GM18526 (cell line): ENCODE measurements around the gene MVP.
A peak's percentile ranks its signal among the peaks of the same experiment; 100 is the strongest.

Experiments
- POLR2A ChIP-seq: IDR thresholded peaks from 3 replicates; pipeline ENCODE4 v1.6.1; 2011; ENCODE audit not compliant: insufficient read length; ENCODE audit errors: extremely low read depth

MVP gene

DNA sequence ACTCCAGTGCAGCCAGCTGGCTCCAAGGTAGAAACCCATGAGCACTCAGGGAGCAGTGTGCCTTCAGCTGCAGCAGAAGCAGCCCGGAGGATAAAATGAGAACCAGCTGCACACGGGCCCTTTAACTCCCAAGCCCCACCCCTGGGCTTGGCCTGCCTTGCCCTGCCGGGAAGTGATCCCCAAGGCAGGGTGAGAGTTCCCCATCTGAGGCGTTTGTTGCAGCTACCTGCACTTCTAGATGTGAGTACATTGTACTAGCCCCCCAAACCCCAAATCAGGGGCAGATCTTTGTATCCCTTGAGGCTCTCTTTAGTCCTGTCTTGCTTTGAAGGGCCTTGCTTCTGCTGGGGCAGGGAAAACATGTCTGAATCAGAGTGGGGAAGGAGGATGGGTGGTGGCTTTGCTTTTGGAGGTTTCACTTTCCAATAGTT lies at the start of gene MVP:
Gene MVP (plus strand): TSS at position 192 of the 431 bp plus-strand sequence. CDS start 10,088 bp downstream, outside the sequence.
- TF ChIP-seq POLR2A: peak; percentile 62

DNA sequence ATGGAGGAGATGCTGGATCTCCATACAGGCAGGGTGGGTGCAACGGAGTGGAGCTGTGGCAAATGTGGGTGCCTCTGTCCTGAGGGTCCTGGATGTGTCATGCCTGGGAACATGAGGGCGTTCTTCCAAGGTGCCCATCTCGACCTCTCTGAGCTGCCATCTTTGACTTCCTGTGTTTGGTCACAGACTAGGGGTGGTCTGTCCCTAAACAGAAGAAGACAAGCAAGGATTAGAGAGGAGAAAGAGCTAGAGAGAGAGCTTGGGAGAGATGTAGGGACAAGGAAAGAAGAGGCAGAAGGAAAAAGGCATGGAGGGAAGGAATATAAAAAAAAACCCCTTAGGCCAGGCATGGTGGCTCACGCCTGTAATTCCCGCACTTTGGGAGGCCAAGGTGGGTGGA lies 45.5 kb upstream of the MVP start:
- TF ChIP-seq POLR2A: no peak

DNA sequence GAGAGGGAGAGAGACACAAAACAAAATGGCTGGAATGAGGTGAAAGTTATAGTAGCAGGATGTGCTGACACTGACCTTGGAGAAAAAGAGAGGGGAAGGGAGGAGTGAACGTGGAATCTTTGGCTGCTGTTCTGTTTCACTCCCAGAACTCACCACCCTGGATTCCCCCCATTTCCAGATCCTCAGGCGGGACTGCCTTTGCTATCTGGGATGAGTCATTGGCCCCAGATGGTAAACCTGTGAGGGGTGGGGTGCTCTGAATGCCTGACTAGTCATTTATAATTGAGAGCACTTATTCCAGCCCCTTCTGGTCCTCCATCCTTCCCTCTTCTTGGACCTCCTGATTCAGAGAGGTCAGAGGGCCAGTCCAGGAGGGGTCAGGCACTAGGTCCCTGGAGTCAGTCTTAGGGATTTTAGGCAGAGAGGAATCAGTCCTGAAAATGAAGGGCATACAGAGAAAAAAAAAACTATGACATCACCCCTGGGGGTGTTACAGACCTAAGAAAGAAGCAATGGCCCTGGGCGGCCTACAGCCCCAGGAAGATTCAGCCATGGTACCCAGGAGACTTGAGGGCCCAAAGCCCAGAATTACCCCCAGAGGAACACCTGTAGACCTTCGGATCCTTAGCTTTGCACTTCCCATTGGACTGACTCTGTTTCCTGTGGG lies 44.4 kb upstream of the MVP start:
- TF ChIP-seq POLR2A: no peak

DNA sequence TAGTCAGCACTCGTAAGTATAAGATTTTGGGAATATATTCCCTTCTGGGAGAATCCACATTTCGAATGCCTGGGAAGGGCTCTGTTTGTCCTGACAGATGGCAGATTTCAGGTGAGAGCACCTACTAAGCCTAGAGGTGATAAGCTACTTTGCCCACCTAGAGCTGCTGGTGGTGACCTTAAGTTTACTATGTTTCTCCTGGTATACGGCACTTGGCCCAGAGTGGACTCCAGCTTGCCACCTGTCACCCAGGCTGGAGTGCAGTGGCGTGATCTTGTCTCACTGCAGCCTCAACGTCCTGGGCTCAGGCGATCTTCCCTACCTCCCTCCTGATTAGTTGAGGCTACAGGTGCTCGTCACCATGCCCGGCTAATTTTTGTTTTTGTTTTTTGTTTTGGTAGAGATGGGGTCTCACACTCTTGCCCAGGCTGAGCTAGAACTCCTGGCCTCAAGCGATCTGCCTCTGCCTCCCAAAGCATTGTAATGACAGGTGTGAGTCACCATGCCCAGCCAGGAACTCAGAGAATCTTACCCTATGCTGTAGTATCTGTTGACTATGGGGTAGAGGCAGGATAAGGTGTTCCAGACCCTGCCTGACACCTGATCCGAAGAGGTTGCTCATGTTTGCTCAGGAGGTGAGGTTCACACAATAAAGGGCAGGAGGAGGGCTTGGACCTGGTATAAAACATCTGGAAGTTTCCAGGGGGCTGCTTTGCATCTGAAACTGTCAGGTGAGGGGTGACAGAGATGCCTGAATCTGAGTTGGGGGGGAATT lies 42.5 kb upstream of the MVP start, which contains the start of gene ZG16:
Gene ZG16 (plus strand): TSS at position 681 of the 775 bp plus-strand sequence. CDS start 1,011 bp downstream, outside the sequence.
- no peak for TF ChIP-seq POLR2A

DNA sequence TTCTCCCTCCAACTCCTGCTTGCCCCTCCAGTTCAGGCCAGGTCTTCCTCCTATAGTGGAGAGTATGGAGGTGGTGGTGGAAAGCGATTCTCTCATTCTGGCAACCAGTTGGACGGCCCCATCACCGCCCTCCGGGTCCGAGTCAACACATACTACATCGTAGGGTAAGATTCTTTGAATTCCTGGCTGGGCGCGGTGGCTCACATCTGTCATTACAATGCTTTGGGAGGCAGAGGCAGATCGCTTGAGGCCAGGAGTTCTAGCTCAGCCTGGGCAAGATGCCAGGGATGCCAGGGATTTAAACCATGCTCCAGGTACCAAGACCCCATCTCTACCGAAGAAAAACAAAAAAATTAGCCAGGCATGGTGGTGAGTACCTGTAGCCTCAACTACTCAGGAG lies 40.8 kb upstream of the MVP start:
- no peak for TF ChIP-seq POLR2A

DNA sequence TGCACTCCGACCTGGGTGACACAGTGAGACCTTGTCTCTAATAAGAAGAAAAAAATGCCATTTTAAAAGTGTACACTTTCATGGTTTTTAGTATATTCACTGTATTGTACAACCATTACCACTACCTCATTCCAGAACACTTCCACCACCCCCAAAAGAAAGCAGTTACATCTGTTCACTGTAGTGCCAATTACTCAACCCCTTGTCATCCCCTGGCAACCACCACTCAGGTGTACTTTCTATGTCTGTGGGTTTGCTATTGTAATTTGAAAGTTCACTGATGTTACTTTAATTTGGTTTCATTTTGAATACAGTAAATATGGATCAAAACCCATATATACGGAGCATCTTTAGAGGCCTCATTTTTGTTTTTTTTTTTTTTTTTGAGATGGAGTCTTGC lies 36.1 kb upstream of the MVP start:
- no peak for TF ChIP-seq POLR2A

DNA sequence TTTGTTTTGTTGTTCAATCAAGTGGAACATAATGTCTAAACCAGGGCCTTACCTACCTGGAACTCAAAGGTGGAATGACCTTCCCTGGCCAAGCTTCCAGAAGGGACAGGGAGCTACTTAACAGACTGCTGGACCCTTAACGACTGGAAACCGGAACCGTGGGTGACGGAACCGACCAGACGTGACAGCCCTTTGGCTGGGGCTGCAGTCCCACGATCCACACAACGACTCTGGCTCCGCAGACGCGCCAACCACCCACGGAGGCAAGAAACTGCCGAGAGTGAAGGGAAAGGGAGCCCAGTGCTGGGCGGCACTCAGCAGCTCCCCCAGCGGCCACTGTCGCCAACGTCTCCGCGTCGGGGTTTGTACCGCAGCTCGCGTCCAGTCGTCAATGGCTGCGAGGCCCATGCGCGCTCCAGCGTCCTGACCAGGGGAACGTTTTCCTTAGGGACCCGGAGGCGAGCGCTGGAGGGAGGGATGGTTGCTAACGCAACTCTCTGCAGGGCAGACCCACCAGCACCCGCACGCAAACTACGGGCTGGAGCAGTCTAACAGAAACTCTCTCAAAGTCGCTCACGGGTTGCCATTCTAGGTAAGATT lies 35.3 kb upstream of the MVP start:
- TF ChIP-seq POLR2A: no peak

DNA sequence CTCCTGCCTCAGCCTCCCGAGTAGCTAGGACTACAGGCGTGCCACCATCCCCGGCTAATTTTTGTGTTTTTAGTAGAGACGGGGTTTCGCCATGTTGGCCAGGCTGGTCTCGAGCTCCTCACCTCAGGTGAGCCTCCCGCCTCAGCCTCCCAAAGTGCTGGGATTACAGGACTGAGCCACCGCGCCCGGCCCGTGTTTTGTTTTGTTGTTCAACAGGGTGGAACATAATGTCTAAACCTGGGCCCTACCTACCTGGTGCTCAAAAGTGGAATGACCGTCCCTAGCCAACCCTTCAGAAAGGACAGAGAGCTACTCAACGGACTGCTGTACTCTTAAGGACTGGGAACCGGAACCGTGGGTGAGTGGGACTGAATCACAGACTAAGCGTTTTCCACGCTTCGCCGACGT lies 30.5 kb upstream of the MVP start:
- TF ChIP-seq POLR2A: no peak

DNA sequence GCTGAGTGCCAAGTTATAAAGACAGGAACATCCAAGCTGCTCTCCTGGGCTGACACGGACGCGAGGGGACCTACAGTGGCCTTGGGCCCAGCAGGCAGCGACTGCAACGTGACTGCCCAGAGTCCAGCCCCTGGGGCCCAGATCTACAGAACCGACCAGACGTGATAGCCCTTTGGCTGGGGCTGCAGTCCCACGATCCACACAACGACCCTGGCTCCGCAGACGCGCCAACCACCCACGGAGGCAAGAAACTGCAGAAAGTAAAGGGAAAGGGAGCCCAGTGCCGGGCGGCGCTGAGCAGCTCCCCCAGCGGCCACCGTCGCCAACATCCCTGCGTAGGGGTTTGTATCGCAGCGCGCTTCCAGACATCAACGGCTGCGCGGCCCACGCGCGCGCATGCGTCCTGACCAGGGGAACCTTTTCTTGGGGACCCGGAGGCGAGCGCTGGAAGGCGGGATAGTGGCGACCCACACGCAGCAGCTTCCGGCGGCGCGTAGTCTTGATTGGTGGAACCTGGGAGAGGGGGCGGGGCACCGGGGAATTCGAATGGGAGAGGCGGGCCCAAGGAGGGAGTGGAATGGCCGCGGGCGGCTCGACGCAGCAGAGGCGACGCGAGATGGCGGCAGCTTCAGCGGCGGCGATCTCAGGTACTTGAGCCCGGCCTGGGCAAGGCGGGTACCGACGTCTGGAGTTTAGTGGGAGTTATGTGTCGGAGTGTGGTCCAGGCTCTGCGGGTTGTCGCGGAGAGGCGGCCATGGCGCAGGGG lies 29.9 kb upstream of the MVP start, which contains the start of gene KIF22:
Gene KIF22 (plus strand): TSS at position 569 of the 766 bp plus-strand sequence. CDS start 9 bp downstream, at position 578.
- peak; percentile 86 for TF ChIP-seq POLR2A

DNA sequence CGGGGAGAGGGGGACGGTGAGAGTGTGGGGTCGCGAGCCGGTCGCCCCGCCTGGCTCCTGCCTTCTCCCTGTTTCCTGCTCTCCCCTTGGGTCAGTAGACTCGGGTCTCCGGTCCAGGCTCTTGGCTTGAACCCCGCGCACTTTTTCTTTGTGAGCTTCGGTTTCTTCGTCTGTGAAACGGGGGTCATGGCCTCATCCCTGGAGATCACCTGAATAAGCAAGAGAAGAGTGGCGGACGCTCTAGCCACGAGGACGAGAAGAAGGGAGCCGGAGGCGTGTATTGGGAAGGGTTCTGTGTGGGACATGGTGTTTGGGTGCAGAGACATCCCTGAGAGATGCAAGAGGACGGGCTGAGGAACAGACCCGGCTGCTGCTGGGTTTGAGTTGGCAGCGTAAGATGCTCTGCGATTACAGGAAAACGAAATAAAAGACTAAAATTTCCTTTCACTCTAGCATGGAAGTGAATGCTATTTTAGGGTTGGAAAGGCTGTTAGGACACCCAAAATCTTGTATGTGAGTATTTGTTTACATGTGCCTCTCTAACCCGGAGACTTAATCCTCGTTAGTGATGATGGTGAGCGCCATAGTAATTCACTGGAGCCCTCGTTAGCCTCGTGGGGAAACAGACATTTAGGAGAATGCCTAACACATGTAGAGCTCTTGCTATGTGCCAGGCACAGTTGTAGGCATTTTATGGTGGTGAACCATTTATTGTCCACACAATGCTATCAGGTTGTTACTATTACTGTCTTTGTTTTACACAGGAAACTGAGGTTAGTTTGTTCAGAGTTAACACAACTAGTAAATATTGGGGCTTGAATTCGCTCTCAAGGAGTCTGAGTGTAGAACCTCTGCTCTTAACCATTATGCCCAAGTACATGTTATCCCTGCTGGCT lies 29.1 kb upstream of the MVP start:
- TF ChIP-seq POLR2A: no peak

DNA sequence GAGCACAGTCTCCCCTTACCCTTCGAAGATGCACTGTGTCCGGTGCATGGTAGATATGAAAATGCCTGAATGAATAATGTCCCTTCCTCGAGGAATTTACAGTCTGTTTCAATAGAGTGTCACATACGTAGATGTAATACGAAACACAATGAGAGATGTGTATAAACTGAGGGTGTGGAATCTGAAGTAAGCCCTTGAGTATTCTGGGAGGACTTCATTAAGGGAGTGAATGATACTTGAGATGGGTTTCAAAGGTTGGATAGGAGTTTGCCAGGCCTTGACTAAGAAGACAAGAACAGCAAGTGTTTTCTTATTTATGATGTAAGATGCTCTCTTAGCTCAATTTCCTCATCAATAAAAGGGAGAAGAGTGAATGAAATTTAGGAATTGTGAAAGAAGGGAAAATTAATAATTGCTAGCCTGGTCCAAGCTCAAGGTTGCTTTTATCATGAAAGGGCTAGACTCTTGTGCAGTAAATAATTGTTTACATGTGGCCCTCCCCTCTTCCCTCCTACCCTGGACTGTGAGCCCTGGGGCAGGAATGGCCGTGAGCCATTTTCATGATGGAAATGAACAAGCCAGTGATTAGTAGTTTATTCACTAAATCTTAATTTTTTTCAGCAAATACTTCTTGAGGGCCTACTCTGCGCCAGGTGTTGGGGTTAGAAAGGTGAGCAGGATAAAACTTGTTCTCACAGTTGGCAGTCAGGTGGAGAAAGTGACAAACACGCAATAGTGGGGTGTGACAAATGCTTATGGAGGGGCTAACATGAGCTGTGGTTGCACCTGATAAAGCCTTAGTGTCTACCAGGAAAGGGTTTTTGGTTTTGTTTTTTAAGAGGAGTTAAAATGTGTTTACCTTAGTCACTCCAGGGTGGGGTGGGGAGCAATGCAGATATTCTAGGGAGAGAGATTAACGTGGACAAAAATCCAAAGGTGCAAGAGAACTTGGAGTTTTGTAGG lies 28.1 kb upstream of the MVP start:
- TF ChIP-seq POLR2A: no peak

DNA sequence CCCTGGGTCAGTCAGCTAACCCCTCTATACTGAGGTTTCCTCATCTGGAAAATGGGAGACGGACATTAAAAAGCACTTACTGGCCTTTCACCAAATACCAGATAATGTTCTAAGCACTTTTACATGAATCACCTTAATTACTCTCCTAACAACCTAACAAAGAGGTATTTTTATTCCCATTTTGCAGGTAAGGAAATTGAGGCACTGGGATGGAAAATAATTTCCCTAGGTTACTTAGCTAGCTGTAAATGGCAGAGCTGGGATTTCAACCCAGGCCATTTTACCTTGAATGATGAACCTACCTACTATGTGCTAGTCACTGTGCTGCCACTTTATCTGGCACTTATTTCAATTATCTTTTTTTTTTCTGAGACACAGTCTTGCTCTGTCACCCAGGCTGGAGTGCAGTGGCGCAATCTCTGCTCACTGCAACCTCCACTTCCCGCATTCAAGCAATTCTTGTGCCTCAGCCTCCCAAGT lies 26.0 kb upstream of the MVP start:
- no peak for TF ChIP-seq POLR2A

DNA sequence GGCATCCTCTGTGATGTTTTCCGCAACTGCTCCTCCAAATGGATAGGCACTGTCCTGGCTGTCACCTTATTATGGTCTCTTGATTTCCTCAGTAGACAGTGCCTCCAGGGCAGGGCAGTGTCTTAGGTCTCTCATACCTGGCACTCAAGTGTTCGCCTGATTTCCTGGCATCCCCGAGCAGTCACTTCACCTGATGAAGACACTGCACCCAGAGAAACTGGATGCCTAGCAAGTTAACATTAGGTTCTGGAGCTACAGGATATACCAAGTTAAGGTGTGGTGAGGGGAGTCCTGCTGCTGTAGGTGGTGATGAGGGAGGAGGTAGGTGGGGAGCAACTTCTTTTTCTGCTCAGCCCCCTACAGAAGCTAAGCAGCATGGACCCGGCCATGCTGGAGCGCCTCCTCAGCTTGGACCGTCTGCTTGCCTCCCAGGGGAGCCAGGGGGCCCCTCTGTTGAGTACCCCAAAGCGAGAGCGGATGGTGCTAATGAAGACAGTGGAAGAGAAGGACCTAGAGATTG lies 17.8 kb upstream of the MVP start:
- TF ChIP-seq POLR2A: no peak
